Chondrocyte (in vitro differentiated cells): ENCODE data around the gene AFTPH. TPM values are rescaled to one million over a fixed set of nuclear protein-coding genes. Genes with fewer than 3 reads are reported as not detected.

ENCODE experiments used
- DNase-seq: peaks from one replicate; pipeline ENCODE4 v3.0.0; 2021; ENCODE audit warnings: mixed read lengths, low spot score
- H3K27ac Mint-ChIP-seq: one replicate; pipeline ENCODE4 v1.8.0; 2021; ENCODE audit warnings: mild to moderate bottlenecking, moderate library complexity, mixed read lengths; ENCODE audit not compliant: unreplicated experiment
- H3K27me3 Mint-ChIP-seq: 2 replicates; pipeline ENCODE4 v1.8.0; 2021; ENCODE audit warnings: low read depth, mixed read lengths
- H3K36me3 Mint-ChIP-seq: 2 replicates; pipeline ENCODE4 v1.8.0; 2021; ENCODE audit warnings: low read depth, mixed read lengths
- H3K4me1 Mint-ChIP-seq: 2 replicates; pipeline ENCODE4 v1.8.0; 2021; ENCODE audit warnings: low read depth, mild to moderate bottlenecking, mixed read lengths
- H3K4me3 Mint-ChIP-seq: one replicate; pipeline ENCODE4 v1.8.0; 2021; ENCODE audit warnings: mild to moderate bottlenecking, moderate library complexity, mixed read lengths; ENCODE audit not compliant: unreplicated experiment
- H3K9me3 Mint-ChIP-seq: 2 replicates; pipeline ENCODE4 v1.8.0; 2021; ENCODE audit warnings: low read depth, mixed read lengths
- CTCF ChIP-seq: fragments of 200-600 bp; sonication (generic); IDR thresholded peaks from 2 replicates; pipeline ENCODE4 v1.5.0; 2021; ENCODE audit warnings: antibody characterized with exemption, mild to moderate bottlenecking, moderate library complexity
- total RNA-seq: library from RNA; stranded (reverse); gene quantifications from 3 replicates; pipeline ENCODE4 v1.2.1, GENCODE V29; 2021

AFTPH gene
- total RNA-seq, 1 donor from 2014 or later = 17.3 TPM

GRCh38 chr2:64550042-64550441 lies 25.9 kb downstream of the AFTPH start:
- Mint-ChIP-seq H3K4me1 (peaks cover 8% of the 10 kb centered on the region), H3K9me3 (peaks cover 3% of the 10 kb centered on the region), H3K36me3 (peaks cover 9% of the 10 kb centered on the region), H3K4me3 (no peak overlapping the region), H3K27ac (no peak overlapping the region), H3K27me3 (no peaks in the 10 kb centered on the region)
- no peak for TF ChIP-seq CTCF
- no peak for DNase-seq

GRCh38 chr2:64551851-64552250 lies 27.7 kb downstream of the AFTPH start:
- peaks cover 9% of the 10 kb centered on the region for H3K36me3 Mint-ChIP-seq
- no peak for TF ChIP-seq CTCF

DNA sequence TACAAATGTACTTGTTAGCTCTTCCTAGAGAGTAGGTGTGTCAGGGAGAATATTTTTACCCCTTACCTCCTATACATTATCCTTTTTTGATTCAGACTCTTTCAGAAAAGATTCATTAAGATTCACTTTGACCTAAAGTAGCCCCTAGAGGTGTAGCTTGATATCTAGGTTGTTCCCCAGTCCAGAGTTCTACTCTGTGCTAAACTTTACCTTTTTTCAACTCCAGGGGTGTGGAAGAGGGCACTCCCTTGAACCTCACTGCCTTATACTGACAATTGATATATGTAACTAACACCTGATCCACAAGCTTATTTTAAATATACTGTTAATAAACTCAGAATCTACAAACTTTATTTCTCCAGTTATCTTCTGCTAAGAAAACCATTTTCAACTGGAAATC lies 30.0 kb downstream of the AFTPH start:
- Mint-ChIP-seq H3K27ac (no peak overlapping the region), H3K27me3 (no peaks in the 10 kb centered on the region), H3K36me3 (peaks cover 9% of the 10 kb centered on the region), H3K9me3 (peaks cover 3% of the 10 kb centered on the region), H3K4me3 (no peak overlapping the region), H3K4me1 (peaks cover 13% of the 10 kb centered on the region)
- no peak for TF ChIP-seq CTCF
- no peak for DNase-seq

More at GRCh38 chr2:64551851-64552250, 27.7 kb downstream of the AFTPH start:
- H3K4me1 Mint-ChIP-seq = peaks cover 10% of the 10 kb centered on the region
- peaks cover 3% of the 10 kb centered on the region for H3K9me3 Mint-ChIP-seq
- H3K27me3 Mint-ChIP-seq = no peaks in the 10 kb centered on the region
- H3K27ac Mint-ChIP-seq = no peak overlapping the region
- no peak overlapping the region for H3K4me3 Mint-ChIP-seq
- no peak for DNase-seq

DNA sequence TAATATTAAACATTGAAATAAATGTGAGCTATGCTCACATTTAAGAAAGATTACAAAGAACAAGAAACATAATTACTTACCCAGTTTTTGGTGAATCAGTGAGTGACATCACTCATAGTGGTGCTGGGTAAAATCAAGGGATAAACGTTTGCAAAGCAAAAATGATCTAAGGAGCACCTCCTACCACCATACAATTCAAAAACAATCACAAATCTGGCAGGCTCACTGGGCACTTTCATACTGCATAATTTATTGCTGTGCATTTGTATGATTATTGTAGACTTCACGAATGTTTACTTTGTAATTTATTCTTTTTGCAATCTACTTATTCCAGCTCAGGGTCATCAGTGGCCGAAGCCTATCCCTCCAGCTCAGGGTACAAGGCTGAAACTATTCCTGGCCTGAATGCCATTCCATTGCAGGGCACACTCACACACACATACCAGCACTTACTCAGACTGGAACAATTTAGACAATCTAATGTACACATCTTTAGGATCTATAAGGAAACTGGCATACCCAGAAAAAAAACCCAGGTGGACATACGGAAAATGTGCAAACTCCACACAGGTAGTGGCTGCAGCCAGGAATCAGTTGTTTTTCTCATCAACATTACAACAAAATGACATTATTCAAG lies 34.4 kb downstream of the AFTPH start:
- Mint-ChIP-seq H3K27me3 (no peaks in the 10 kb centered on the region), H3K9me3 (no peaks in the 10 kb centered on the region), H3K4me1 (peaks cover 19% of the 10 kb centered on the region), H3K27ac (no peak overlapping the region), H3K4me3 (no peak overlapping the region), H3K36me3 (no peaks in the 10 kb centered on the region)
- DNase-seq = no peak
- TF ChIP-seq CTCF = no peak

DNA sequence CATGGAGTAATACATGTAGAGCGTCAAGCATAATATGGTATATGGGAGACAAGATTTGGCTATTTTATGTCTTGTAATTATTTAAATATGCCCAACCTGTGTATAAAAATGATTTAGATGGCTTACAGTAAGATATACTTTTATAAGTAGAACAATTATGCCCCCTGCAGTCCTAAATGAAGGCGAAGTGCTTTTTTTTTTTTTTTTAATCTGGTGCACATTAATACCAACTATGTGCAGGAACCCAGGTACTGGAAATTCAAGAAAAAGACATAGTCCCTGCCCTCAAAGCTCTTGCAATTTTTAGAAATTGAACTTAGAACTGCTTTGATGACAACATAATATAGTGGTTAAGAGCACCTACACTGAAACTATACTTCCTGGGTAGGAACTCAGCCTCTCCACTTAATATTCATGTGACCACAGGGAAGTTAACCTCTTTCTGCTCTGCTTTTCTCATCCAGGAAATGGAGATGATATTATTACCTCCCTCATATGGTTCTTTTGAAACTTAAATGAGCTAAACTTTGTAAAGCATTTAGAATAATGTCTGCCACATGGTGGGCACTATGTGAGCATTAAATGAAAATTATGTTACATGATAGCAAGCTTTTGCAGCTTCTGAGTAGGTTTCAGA lies 38.1 kb downstream of the AFTPH start:
- Mint-ChIP-seq H3K9me3 (no peaks in the 10 kb centered on the region), H3K4me3 (no peak overlapping the region), H3K27ac (no peak overlapping the region), H3K36me3 (no peaks in the 10 kb centered on the region), H3K27me3 (no peaks in the 10 kb centered on the region), H3K4me1 (peaks cover 20% of the 10 kb centered on the region)
- peak; percentile 82 for TF ChIP-seq CTCF
- DNase-seq = no peak
